ENCODE results near the gene TINCR. TPM values are rescaled to one million over a fixed set of nuclear protein-coding genes. Genes with fewer than 3 reads are reported as not detected.

The TINCR gene
- total RNA-seq, 1 experiment from 2014 or later, result not detected

GRCh38 chr19:5579286-5579685 lies 11.5 kb upstream of the TINCR start:
- Histone ChIP-seq H3K4me1 (no peaks in the 10 kb centered on the region; the same call in 1 of the 2 replicates), H3K4me3 (no peak overlapping the region), H3K9me3 (replicated peaks) (no peaks in the 10 kb centered on the region), H3K27me3 (no peaks in the 10 kb centered on the region), H3K36me3 (no peaks in the 10 kb centered on the region), H3K27ac (no peak overlapping the region)
- no peak for DNase-seq

GRCh38 chr19:5578097-5578846 lies 10.5 kb upstream of the TINCR start:
- Histone ChIP-seq H3K36me3 (no peaks in the 10 kb centered on the region), H3K4me1 (no peaks in the 10 kb centered on the region; the same call in 1 of the 2 replicates), H3K4me3 (peak overlapping the region; percentile 20; the same call in 1 of the 2 replicates), H3K9me3 (replicated peaks) (no peaks in the 10 kb centered on the region), H3K27ac (no peak overlapping the region), H3K27me3 (no peaks in the 10 kb centered on the region)
- peak; percentile 62 to 82 for DNase-seq

- Histone ChIP-seq H3K27me3 (no peaks in the 10 kb centered on the region), H3K4me3 (no peak overlapping the region), H3K36me3 (no peaks in the 10 kb centered on the region), H3K27ac (no peak overlapping the region), H3K9me3 (replicated peaks) (no peaks in the 10 kb centered on the region), H3K4me1 (peaks cover 7% of the 10 kb centered on the region)
- no peak for DNase-seq
Measured at GRCh38 chr19:5575590-5575989, 7.8 kb upstream of the TINCR start.

- no peaks in the 10 kb centered on the region for H3K36me3 ChIP-seq
- peak; percentile 51 to 71 for DNase-seq
- H3K9me3 ChIP-seq (replicated peaks), result no peaks in the 10 kb centered on the region
- peaks cover 7% of the 10 kb centered on the region for H3K4me1 ChIP-seq
- no peaks in the 10 kb centered on the region for H3K27me3 ChIP-seq
- no peak overlapping the region for H3K27ac ChIP-seq
- H3K4me3 ChIP-seq, result no peak overlapping the region
Measured at GRCh38 chr19:5572556-5573286, 5.0 kb upstream of the TINCR start.

GRCh38 chr19:5571777-5572176 lies 4.0 kb upstream of the TINCR start:
- no peaks in the 10 kb centered on the region for H3K36me3 ChIP-seq
- H3K4me1 ChIP-seq, result peaks cover 7% of the 10 kb centered on the region
- no peak overlapping the region for H3K27ac ChIP-seq
- no peaks in the 10 kb centered on the region for H3K9me3 ChIP-seq (replicated peaks)
- no peak overlapping the region for H3K4me3 ChIP-seq
- H3K27me3 ChIP-seq, result no peaks in the 10 kb centered on the region
- DNase-seq, result no peak

- DNase-seq, result no peak
- Histone ChIP-seq H3K9me3 (replicated peaks) (no peaks in the 10 kb centered on the region), H3K36me3 (no peaks in the 10 kb centered on the region), H3K27me3 (no peaks in the 10 kb centered on the region), H3K4me1 (peaks cover 5% of the 10 kb centered on the region), H3K4me3 (no peak overlapping the region), H3K27ac (no peak overlapping the region)
Measured at GRCh38 chr19:5567970-5568407, 236 bp upstream of the TINCR start.

- H3K27me3 ChIP-seq, result no peaks in the 10 kb centered on the region
- no peak overlapping the region for H3K4me3 ChIP-seq
- no peaks in the 10 kb centered on the region for H3K9me3 ChIP-seq (replicated peaks)
- no peaks in the 10 kb centered on the region for H3K36me3 ChIP-seq
- H3K4me1 ChIP-seq, result no peaks in the 10 kb centered on the region
- H3K27ac ChIP-seq, result no peak overlapping the region
- no peak for DNase-seq
Measured at GRCh38 chr19:5564930-5565329, 2.8 kb downstream of the TINCR start.

- peak in 1 of 2 experiments; percentile 40 for DNase-seq
- Histone ChIP-seq H3K27me3 (no peaks in the 10 kb centered on the region), H3K4me1 (no peaks in the 10 kb centered on the region), H3K4me3 (no peak overlapping the region), H3K36me3 (no peaks in the 10 kb centered on the region), H3K27ac (no peak overlapping the region), H3K9me3 (replicated peaks) (no peaks in the 10 kb centered on the region)
Measured at GRCh38 chr19:5563935-5564612, 3.7 kb downstream of the TINCR start.

- Histone ChIP-seq H3K27me3 (peaks cover 8% of the 10 kb centered on the region), H3K4me3 (no peak overlapping the region), H3K4me1 (no peaks in the 10 kb centered on the region), H3K36me3 (no peaks in the 10 kb centered on the region), H3K9me3 (replicated peaks) (no peaks in the 10 kb centered on the region), H3K27ac (no peak overlapping the region)
- DNase-seq, result no peak
Measured at GRCh38 chr19:5563008-5563431, 4.7 kb downstream of the TINCR start.

- H3K4me3 ChIP-seq, result no peak overlapping the region
- peaks cover 14% of the 10 kb centered on the region for H3K27me3 ChIP-seq
- no peak overlapping the region for H3K27ac ChIP-seq
- no peaks in the 10 kb centered on the region for H3K9me3 ChIP-seq (replicated peaks)
- no peak for DNase-seq
- H3K4me1 ChIP-seq, result no peaks in the 10 kb centered on the region
- no peaks in the 10 kb centered on the region for H3K36me3 ChIP-seq
Measured at GRCh38 chr19:5562280-5562679, 5.5 kb downstream of the TINCR start.

GRCh38 chr19:5561559-5561958 lies 6.2 kb downstream of the TINCR start:
- Histone ChIP-seq H3K27ac (no peak overlapping the region), H3K27me3 (peaks cover 14% of the 10 kb centered on the region), H3K4me3 (no peak overlapping the region), H3K36me3 (no peaks in the 10 kb centered on the region), H3K4me1 (no peaks in the 10 kb centered on the region), H3K9me3 (replicated peaks) (no peaks in the 10 kb centered on the region)
- DNase-seq, result no peak

- H3K27ac ChIP-seq, result no peak overlapping the region
- no peak for DNase-seq
- H3K4me1 ChIP-seq, result no peaks in the 10 kb centered on the region
- H3K36me3 ChIP-seq, result no peaks in the 10 kb centered on the region
- H3K4me3 ChIP-seq, result no peak overlapping the region
- H3K9me3 ChIP-seq (replicated peaks), result no peaks in the 10 kb centered on the region
- H3K27me3 ChIP-seq, result peaks cover 14% of the 10 kb centered on the region
Measured at GRCh38 chr19:5560156-5560555, 7.6 kb downstream of the TINCR start.

- Histone ChIP-seq H3K4me1 (no peaks in the 10 kb centered on the region), H3K36me3 (no peaks in the 10 kb centered on the region), H3K27ac (no peak overlapping the region), H3K9me3 (replicated peaks) (no peaks in the 10 kb centered on the region), H3K27me3 (peaks cover 14% of the 10 kb centered on the region), H3K4me3 (no peak overlapping the region)
- DNase-seq, result peak; percentile 35 to 47
Measured at GRCh38 chr19:5559804-5560133, 8.0 kb downstream of the TINCR start.

GRCh38 chr19:5558101-5558621 lies 9.6 kb downstream of the TINCR start:
- H3K36me3 ChIP-seq, result no peaks in the 10 kb centered on the region
- no peak overlapping the region for H3K4me3 ChIP-seq
- H3K4me1 ChIP-seq, result no peaks in the 10 kb centered on the region
- DNase-seq, result no peak
- no peak overlapping the region for H3K27ac ChIP-seq
- peaks cover 18% of the 10 kb centered on the region for H3K27me3 ChIP-seq
- no peaks in the 10 kb centered on the region for H3K9me3 ChIP-seq (replicated peaks)

GRCh38 chr19:5557691-5558090 lies 10.1 kb downstream of the TINCR start:
- Histone ChIP-seq H3K4me3 (no peak overlapping the region), H3K9me3 (replicated peaks) (no peaks in the 10 kb centered on the region), H3K27ac (no peak overlapping the region), H3K36me3 (no peaks in the 10 kb centered on the region), H3K4me1 (no peaks in the 10 kb centered on the region), H3K27me3 (peaks cover 18% of the 10 kb centered on the region)
- DNase-seq, result no peak

All from SJCRH30 (cell line).